ENCODE data around the gene DTNA. TPM values are rescaled to one million over a fixed set of nuclear protein-coding genes. Genes with fewer than 3 reads are reported as not detected.

The DTNA gene
- total RNA-seq, 1 experiment from 2014 or later: 7.8 TPM

DNA sequence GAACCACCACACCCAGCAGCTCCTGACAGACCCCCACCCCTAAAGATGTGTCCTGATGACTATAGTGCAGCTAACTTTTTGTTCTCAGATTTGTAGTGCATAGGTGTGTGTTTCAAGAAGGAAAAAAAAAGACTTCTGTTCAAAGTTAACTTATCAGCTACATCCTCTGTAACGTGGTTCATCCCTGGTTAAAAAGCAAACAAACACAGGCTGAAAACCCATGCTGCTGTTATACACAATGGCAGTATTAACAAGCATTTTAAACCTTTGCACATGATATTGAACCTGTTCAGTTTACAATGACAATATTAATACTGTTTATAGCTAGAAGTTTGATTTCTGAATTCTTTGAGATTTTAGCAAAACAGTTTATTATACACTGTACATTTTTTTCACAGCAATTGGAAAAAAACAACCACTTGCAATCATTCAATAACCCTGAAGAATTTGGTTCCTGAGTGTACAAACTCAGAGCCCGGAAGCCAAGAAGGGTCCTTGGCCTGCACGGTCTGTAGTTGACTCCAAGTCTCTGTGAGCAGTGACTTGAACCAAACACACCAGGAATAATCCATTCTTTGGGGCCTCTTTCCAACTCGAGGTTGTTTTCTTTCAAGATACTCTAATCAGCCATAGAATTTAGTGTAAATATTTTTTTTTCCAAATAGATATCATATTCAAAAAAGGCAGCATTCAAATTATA, 177.9 kb downstream of the DTNA start:
- intact Hi-C loops (cut with micrococcal nuclease): no loop called here
- CTCF ChIA-PET: no interaction called here

DNA sequence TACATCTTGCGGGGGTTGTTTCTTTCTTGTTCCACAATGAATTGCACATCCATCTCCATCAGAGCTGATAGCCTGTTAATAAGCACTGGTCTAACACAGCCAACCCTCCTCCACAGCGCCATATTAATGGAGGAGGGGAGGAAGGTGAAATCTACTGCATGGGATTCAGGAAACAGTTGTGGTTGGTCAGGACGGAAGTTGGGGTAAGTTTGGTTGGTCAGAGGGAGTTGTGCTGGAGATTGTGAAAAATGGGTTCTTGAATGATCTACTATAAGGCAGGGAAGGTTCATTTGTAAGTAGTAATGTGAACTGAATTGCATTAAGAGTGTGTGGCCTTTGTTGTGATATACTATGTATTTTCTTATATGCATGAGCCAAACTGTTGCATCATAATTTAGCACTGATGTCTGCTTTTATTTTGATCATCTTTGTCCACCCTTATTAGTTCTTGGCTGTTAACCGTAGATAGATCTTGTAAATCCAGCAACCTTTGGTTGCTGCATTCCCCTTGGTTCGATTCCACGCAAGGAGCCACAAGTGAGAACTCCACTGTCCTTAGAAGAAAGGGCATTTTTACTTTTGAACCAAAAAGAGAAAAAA, 180.5 kb downstream of the DTNA start:
- H3K4me2 ChIP-seq (ENCODE audit: low read length): no peak overlapping the region
- H2AFZ ChIP-seq (ENCODE audit: low read length): no peak overlapping the region
- H3K9ac ChIP-seq (ENCODE audit: low read length): no peak overlapping the region
- intact Hi-C loops (cut with micrococcal nuclease): no loop called here
- H4K20me1 ChIP-seq (ENCODE audit: low read length): no peaks in the 10 kb centered on the region
- no peak overlapping the region for H3K4me3 ChIP-seq (ENCODE audit: low read length)
- no peaks in the 10 kb centered on the region for H3K4me1 ChIP-seq (ENCODE audit: insufficient read depth, low read length)
- ChIA-PET CTCF (no interaction called here), POLR2A (ENCODE audit: unreplicated experiment) (no interaction called here)
- no peaks in the 10 kb centered on the region for H3K27me3 ChIP-seq (ENCODE audit: low read length)
- H3K9me3 ChIP-seq (ENCODE audit: low read length): no peaks in the 10 kb centered on the region
- ATAC-seq: no peak
- no TSS peak for BruUV-seq (replicated peaks)
- DNase-seq: no peak
- H3F3A ChIP-seq (ENCODE audit: low read length, unreplicated experiment): no peaks in the 10 kb centered on the region
- no peaks in the 10 kb centered on the region for H3K9me2 ChIP-seq (replicated peaks; ENCODE audit: low read length)
- H3K27ac ChIP-seq (ENCODE audit: low read length): no peak overlapping the region
- H3K36me3 ChIP-seq (ENCODE audit: low read depth, low read length): no peaks in the 10 kb centered on the region
- TF ChIP-seq EZH2 (IDR thresholded peaks at IDR 0.05; ENCODE audit: low read length, unreplicated experiment): no peak
- TF ChIP-seq, protein P1, sequence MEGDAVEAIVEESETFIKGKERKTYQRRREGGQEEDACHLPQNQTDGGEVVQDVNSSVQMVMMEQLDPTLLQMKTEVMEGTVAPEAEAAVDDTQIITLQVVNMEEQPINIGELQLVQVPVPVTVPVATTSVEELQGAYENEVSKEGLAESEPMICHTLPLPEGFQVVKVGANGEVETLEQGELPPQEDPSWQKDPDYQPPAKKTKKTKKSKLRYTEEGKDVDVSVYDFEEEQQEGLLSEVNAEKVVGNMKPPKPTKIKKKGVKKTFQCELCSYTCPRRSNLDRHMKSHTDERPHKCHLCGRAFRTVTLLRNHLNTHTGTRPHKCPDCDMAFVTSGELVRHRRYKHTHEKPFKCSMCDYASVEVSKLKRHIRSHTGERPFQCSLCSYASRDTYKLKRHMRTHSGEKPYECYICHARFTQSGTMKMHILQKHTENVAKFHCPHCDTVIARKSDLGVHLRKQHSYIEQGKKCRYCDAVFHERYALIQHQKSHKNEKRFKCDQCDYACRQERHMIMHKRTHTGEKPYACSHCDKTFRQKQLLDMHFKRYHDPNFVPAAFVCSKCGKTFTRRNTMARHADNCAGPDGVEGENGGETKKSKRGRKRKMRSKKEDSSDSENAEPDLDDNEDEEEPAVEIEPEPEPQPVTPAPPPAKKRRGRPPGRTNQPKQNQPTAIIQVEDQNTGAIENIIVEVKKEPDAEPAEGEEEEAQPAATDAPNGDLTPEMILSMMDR (conservative IDR thresholded peaks at IDR 0.05; ENCODE audit: low read depth, low read length): no peak
- H3K79me2 ChIP-seq (ENCODE audit: low read length): no peaks in the 10 kb centered on the region

More for the DNA sequence above, 177.9 kb downstream of the DTNA start:
- H3K4me3 ChIP-seq (ENCODE audit: low read length): no peak overlapping the region
- no peaks in the 10 kb centered on the region for H3K27me3 ChIP-seq (ENCODE audit: low read length)
- H4K20me1 ChIP-seq (ENCODE audit: low read length): no peaks in the 10 kb centered on the region
- H3K9me2 ChIP-seq (replicated peaks; ENCODE audit: low read length): no peaks in the 10 kb centered on the region
- H3K4me2 ChIP-seq (ENCODE audit: low read length): no peak overlapping the region
- DNase-seq (no peak), ATAC-seq (no peak)
- H3K27ac ChIP-seq (ENCODE audit: low read length): no peak overlapping the region
- H3K9me3 ChIP-seq (ENCODE audit: low read length): no peaks in the 10 kb centered on the region
- H3K36me3 ChIP-seq (ENCODE audit: low read depth, low read length): no peaks in the 10 kb centered on the region
- no peaks in the 10 kb centered on the region for H3K79me2 ChIP-seq (ENCODE audit: low read length)
- no TSS peak for BruUV-seq (replicated peaks)
- no peak overlapping the region for H3K9ac ChIP-seq (ENCODE audit: low read length)
- H3F3A ChIP-seq (ENCODE audit: low read length, unreplicated experiment): no peaks in the 10 kb centered on the region
- no peak overlapping the region for H2AFZ ChIP-seq (ENCODE audit: low read length)
- TF ChIP-seq, protein P1 (conservative IDR thresholded peaks at IDR 0.05; ENCODE audit: low read depth, low read length): no peak
- no peak for TF ChIP-seq EZH2phosphoT487 (IDR thresholded peaks at IDR 0.05; ENCODE audit: borderline replicate concordance, low read length)
- TF ChIP-seq EZH2 (IDR thresholded peaks at IDR 0.05; ENCODE audit: low read length, unreplicated experiment): no peak
- H3K4me1 ChIP-seq (ENCODE audit: insufficient read depth, low read length): no peaks in the 10 kb centered on the region
- POLR2A ChIA-PET (ENCODE audit: unreplicated experiment): no interaction called here

DNA sequence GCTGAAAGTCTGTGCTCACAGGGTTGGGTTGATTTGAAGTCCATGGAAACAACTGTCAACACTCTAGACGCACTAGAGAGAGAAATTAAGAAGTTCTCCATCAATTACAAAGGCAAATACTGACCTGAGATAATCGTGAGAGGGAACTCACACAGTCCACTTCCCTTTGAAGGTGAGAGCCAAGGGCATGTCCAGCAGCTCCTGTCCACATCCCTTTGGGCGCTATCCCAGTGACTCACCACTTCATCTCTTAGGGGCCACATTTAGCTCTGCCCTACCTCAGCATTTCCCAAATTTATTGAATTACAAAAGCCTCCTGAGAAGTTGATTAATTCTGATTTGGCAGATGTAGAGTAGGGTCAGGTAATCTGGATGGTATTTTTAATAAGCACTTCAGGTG, 182.3 kb downstream of the DTNA start:
- no peaks in the 10 kb centered on the region for H3K79me2 ChIP-seq (ENCODE audit: low read length)
- H3K9me2 ChIP-seq (replicated peaks; ENCODE audit: low read length): no peaks in the 10 kb centered on the region

More for the DNA sequence above, 182.3 kb downstream of the DTNA start:
- Histone ChIP-seq H4K20me1 (ENCODE audit: low read length) (no peaks in the 10 kb centered on the region), H3K36me3 (ENCODE audit: low read depth, low read length) (no peaks in the 10 kb centered on the region), H3F3A (ENCODE audit: low read length, unreplicated experiment) (no peaks in the 10 kb centered on the region), H3K4me3 (ENCODE audit: low read length) (no peak overlapping the region), H3K27me3 (ENCODE audit: low read length) (no peaks in the 10 kb centered on the region), H3K27ac (ENCODE audit: low read length) (no peak overlapping the region), H3K4me2 (ENCODE audit: low read length) (no peak overlapping the region), H3K4me1 (ENCODE audit: insufficient read depth, low read length) (no peaks in the 10 kb centered on the region), H3K9ac (ENCODE audit: low read length) (no peak overlapping the region), H3K9me3 (ENCODE audit: low read length) (no peaks in the 10 kb centered on the region), H2AFZ (ENCODE audit: low read length) (no peak overlapping the region)
- TF ChIP-seq EZH2 (IDR thresholded peaks at IDR 0.05; ENCODE audit: low read length, unreplicated experiment) (no peak), EZH2phosphoT487 (IDR thresholded peaks at IDR 0.05; ENCODE audit: borderline replicate concordance, low read length) (no peak)
- TF ChIP-seq, protein P1 (conservative IDR thresholded peaks at IDR 0.05; ENCODE audit: low read depth, low read length): no peak
- intact Hi-C loops (cut with micrococcal nuclease): no loop called here
- ChIA-PET POLR2A (ENCODE audit: unreplicated experiment) (no interaction called here), CTCF (no interaction called here)
- no TSS peak for BruUV-seq (replicated peaks)
- DNase-seq (no peak), ATAC-seq (no peak)

All from PC-3 (cell line).